Activated CD8-positive, alpha-beta T cell treated with anti-CD3 and anti-CD28 coated beads for 36 hours (primary cell): Measurements from ENCODE around the gene RASD2. TPM values are rescaled to one million over a fixed set of nuclear protein-coding genes. Genes with fewer than 3 reads are reported as not detected.

Source experiments
- ATAC-seq: fragments of 200-7000 bp; cut with Tn5 transposase; one replicate; pipeline ENCODE4 v1.10.0; 2021; ENCODE audit warnings: mild to moderate bottlenecking, moderate library complexity
- CTCF ChIA-PET: fragments of 350-600 bp; sonication (Branson Sonifier 250); formaldehyde crosslinking; loops from one replicate; lab custom pipeline; 2021; ENCODE audit warnings: antibody characterized with exemption; lab: Charles Lee
- POLR2A ChIA-PET: fragments of 350-600 bp; sonication (Branson Sonifier 250); formaldehyde crosslinking; loops from one replicate; lab custom pipeline; 2021; ENCODE audit warnings: antibody characterized with exemption; lab: Charles Lee
- DNase-seq: peaks from one replicate; pipeline ENCODE4 v3.0.0-alpha.2; 2020
- H3K27ac Mint-ChIP-seq: one replicate; pipeline ENCODE4 v1.8.0; 2021; ENCODE audit warnings: mild to moderate bottlenecking, mixed read lengths
- H3K27me3 Mint-ChIP-seq: one replicate; pipeline ENCODE4 v1.8.0; 2021; ENCODE audit warnings: mixed read lengths
- H3K36me3 Mint-ChIP-seq: one replicate; pipeline ENCODE4 v1.8.0; 2021; ENCODE audit warnings: low read depth, mixed read lengths
- H3K4me1 Mint-ChIP-seq: one replicate; pipeline ENCODE4 v1.8.0; 2021; ENCODE audit warnings: low read depth, mixed read lengths
- H3K4me3 Mint-ChIP-seq: one replicate; pipeline ENCODE4 v1.8.0; 2021; ENCODE audit warnings: mild to moderate bottlenecking, moderate library complexity, mixed read lengths
- H3K9me3 Mint-ChIP-seq: one replicate; pipeline ENCODE4 v1.8.0; 2021; ENCODE audit warnings: mixed read lengths
- intact Hi-C: fragments of 100-400 bp; cut with micrococcal nuclease; formaldehyde crosslinking; loops from one replicate; pipeline ENCODE4 v1.10.0; 2022
- total RNA-seq, 2 experiments: library from RNA; stranded (reverse); gene quantifications; one replicate each; pipeline ENCODE4 v1.2.3, GENCODE V29; 2021
- TF ChIP-seq, protein P1 (sequence below): fragments of 200-600 bp; IDR thresholded peaks from one replicate; pipeline ENCODE4 v1.8.0; 2022; ENCODE audit warnings: antibody characterized with exemption, mild to moderate bottlenecking

The RASD2 gene
- total RNA-seq, 2 experiments from 2014 or later: not detected

DNA sequence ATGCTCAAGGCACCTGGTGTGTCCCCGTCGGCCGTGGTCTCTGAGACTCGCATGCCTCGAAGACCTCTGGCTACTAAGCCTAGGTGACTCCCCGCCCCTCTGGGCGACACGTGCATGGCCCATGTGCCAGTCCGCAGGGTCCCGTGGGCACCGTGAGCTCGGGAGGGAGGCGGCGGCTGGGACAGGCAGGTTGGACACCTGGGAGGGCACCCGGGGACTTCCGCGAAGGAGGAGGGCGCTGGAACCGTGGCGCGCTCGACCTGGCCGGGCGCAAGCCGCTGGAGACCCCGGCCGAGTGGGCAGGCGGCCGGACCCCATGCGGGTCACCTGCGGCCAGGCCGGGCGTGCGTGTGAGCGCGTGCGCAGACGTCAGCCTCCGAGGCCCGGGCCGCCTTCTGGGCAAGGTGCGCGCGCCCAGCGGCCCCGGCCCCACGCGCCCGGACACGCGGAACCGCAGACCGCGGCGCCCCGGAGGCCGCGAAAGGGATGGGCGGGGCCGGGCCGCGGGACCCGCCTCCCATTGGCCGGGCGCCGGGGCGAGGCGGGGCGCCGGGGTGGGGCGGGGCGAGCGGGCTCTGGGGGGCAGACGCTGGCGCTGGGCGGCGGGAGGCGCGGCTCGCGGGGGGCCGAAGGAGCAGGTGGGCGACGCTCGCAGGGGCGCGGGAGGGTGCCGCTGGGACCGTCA lies 579 bp upstream of the RASD2 start:
- TF ChIP-seq, protein P1, sequence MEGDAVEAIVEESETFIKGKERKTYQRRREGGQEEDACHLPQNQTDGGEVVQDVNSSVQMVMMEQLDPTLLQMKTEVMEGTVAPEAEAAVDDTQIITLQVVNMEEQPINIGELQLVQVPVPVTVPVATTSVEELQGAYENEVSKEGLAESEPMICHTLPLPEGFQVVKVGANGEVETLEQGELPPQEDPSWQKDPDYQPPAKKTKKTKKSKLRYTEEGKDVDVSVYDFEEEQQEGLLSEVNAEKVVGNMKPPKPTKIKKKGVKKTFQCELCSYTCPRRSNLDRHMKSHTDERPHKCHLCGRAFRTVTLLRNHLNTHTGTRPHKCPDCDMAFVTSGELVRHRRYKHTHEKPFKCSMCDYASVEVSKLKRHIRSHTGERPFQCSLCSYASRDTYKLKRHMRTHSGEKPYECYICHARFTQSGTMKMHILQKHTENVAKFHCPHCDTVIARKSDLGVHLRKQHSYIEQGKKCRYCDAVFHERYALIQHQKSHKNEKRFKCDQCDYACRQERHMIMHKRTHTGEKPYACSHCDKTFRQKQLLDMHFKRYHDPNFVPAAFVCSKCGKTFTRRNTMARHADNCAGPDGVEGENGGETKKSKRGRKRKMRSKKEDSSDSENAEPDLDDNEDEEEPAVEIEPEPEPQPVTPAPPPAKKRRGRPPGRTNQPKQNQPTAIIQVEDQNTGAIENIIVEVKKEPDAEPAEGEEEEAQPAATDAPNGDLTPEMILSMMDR: no peak
- ATAC-seq: peak; percentile 90
- Mint-ChIP-seq H3K27me3 (peaks cover 26% of the 10 kb centered on the region), H3K4me3 (peak overlapping the region; percentile 70), H3K4me1 (peaks cover 9% of the 10 kb centered on the region), H3K9me3 (no peaks in the 10 kb centered on the region), H3K36me3 (no peaks in the 10 kb centered on the region), H3K27ac (no peak overlapping the region)
- DNase-seq: peak; percentile 65
- POLR2A ChIA-PET: no interaction called here
- intact Hi-C loops: no loop called here
- CTCF ChIA-PET: interaction anchor here (1.0 to 2.2 kb wide), 4 partner anchors 8 to 189 kb away, joined by 3 to 13 read pairs (median 4); no protein-coding TSS in a partner anchor

DNA sequence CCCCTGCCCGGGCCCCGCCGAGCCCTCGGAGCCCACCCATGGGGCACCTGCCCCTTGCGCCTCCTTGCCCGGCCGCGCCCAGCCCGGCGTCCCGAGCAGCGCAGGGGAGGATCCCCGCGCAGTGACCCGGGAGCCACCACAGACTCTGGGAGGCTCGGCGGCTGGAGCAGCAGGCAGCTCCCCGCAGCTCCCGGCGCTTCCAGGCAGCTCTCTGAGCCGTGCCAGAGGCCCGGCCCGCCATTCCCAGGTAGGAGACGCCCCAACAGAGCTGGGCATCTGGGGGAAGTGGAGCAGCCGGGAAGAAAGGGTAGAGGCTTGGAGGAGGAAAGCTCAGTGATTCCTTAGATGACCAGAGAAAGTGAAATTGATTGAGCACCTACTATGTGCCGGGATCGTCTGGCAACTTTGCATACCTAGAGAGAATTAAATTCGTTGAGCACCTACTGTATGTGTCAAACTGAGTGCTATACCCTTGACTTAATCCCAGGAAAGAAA lies 670 bp downstream of the RASD2 start:
- Mint-ChIP-seq H3K27me3 (peaks cover 27% of the 10 kb centered on the region), H3K27ac (no peak overlapping the region), H3K4me1 (peaks cover 9% of the 10 kb centered on the region), H3K9me3 (no peaks in the 10 kb centered on the region), H3K36me3 (no peaks in the 10 kb centered on the region), H3K4me3 (no peak overlapping the region)
- ATAC-seq: no peak
- intact Hi-C loops: no loop called here
- no peak for DNase-seq
- ChIA-PET CTCF (interaction anchor here (0.7 to 1.3 kb wide), 3 partner anchors 9 to 190 kb away, joined by 3 to 4 read pairs (median 4); no protein-coding TSS in a partner anchor), POLR2A (interaction anchor here (0.9 to 2.0 kb wide), 2 partner anchors 11 to 283 kb away, joined by 3 to 13 read pairs; no protein-coding TSS in a partner anchor)
- TF ChIP-seq, protein P1: no peak

DNA sequence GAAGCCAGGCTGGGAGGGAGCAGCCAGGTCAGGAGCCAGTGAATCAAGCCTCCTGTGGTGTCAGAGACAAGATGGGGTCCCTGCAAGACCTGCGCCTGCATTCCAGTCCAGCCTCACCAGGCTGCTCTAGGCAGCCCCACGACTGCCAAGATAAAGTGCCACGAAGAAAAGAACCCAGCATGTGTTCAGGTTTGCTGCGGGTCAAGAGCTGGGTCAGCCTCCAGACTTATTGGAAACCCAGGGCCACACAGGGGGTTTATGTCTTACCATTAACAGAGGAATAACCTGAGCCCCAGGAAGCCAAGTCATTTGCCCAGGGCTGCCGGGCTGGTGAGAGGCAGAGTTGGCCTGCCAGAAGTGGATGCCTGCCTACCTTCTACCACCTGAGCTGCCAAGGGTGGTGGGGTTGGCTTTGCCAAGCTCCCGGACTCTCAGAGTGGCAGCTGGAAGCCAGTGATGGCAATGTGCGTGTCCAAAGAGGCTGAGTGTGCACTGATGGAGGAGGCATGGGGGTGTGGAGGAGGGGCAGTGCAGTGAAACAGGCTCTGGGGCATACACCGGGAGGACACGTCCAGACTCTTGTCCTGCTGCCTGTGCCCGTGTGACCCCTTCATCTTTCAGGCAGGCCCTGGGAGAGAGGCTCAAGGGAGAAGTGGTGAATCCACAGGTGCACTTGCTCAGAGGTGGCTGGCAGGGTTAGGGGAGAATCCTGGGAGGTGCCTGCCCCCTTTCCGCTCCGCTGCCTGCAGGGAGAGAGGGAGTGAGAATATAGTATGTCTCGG lies 1.7 kb downstream of the RASD2 start:
- H3K27ac Mint-ChIP-seq: no peak overlapping the region
- no peaks in the 10 kb centered on the region for H3K9me3 Mint-ChIP-seq
- intact Hi-C loops: no loop called here
- H3K36me3 Mint-ChIP-seq: no peaks in the 10 kb centered on the region
- ATAC-seq (no peak), DNase-seq (no peak)
- H3K4me1 Mint-ChIP-seq: peaks cover 7% of the 10 kb centered on the region
- TF ChIP-seq, protein P1: no peak
- H3K27me3 Mint-ChIP-seq: peaks cover 29% of the 10 kb centered on the region
- ChIA-PET CTCF (interaction anchor here (1.2 kb wide), 1 partner anchor 10 kb away, joined by 4 read pairs; no protein-coding TSS in a partner anchor), POLR2A (interaction anchor here (2.0 kb wide), 1 partner anchor 10 kb away, joined by 13 read pairs; no protein-coding TSS in a partner anchor)
- no peak overlapping the region for H3K4me3 Mint-ChIP-seq

DNA sequence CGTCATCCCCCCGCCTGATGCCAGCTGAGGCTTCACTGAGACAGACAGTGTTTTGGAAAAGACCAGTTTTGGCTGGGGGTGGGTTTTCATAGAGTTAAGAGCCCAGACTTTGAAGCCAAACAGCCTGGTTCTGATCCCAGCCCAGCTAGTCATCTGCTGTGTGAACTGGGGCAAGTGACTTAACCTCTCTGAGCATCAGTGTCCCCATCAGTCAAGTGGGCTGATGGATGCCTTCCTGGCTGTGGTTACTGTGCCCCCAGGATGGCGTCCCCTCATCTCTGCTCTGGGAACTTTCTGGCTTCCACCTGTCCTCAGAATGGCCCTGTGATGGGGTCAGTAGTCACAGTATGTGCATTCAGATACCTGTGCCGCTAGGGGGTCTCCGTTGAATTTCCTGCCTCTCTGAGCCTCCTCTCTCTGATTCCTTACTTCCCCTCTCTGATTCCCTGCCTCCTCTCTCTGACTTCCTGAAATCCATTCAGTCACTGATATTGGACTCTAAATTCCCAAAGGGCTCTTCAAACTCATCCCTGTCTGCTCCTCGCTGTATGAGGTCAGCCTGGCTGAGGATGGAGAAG lies 2.4 kb downstream of the RASD2 start:
- ChIA-PET POLR2A (interaction anchor here (2.0 kb wide), 1 partner anchor 10 kb away, joined by 13 read pairs; no protein-coding TSS in a partner anchor), CTCF (interaction anchor here (1.2 kb wide), 1 partner anchor 9 kb away, joined by 4 read pairs; no protein-coding TSS in a partner anchor)
- H3K36me3 Mint-ChIP-seq: no peaks in the 10 kb centered on the region
- ATAC-seq (no peak), DNase-seq (no peak)
- no peak overlapping the region for H3K4me3 Mint-ChIP-seq
- intact Hi-C loops: no loop called here
- H3K4me1 Mint-ChIP-seq: peaks cover 4% of the 10 kb centered on the region
- TF ChIP-seq, protein P1: no peak
- H3K9me3 Mint-ChIP-seq: no peaks in the 10 kb centered on the region
- peaks cover 29% of the 10 kb centered on the region for H3K27me3 Mint-ChIP-seq
- no peak overlapping the region for H3K27ac Mint-ChIP-seq
